GM23338 (cell line): ENCODE measurements around the gene B4GALT1.

Experiments
- CREB1 ChIP-seq: fragments of 250-450 bp; sonication (Bioruptor Pico); IDR thresholded peaks from 2 replicates; pipeline ENCODE4 v1.5.0; 2020; ENCODE audit warnings: low read depth, mild to moderate bottlenecking, moderate library complexity
- CTCF ChIP-seq, 2 experiments: fragments of 200-600 bp in 1 of 2; sonication (generic) in 1 of 2; conservative IDR thresholded peaks; 2 replicates each; pipeline versions ENCODE4 v1.5.1 to v1.6.1; 2016 to 2017; ENCODE audit warnings: antibody characterized with exemption in 2 of 2, low read depth in 2 of 2, mild to moderate bottlenecking in 2 of 2, moderate library complexity in 1 of 2
- EZH2 ChIP-seq: fragments of 200-600 bp; sonication (generic); IDR thresholded peaks from one replicate; pipeline ENCODE4 v1.8.0; 2017; ENCODE audit warnings: antibody characterized with exemption, mild to moderate bottlenecking, low read depth; ENCODE audit not compliant: unreplicated experiment
- EZH2phosphoT487 ChIP-seq: fragments of 200-600 bp; sonication (generic); IDR thresholded peaks from one replicate; pipeline ENCODE4 v1.8.1; 2018; ENCODE audit warnings: antibody characterized with exemption; ENCODE audit not compliant: unreplicated experiment
- POLR2AphosphoS5 ChIP-seq: IDR thresholded peaks from 2 replicates; pipeline ENCODE4 v1.6.1; 2016; ENCODE audit warnings: antibody characterized with exemption, low read depth
- ZNF114 ChIP-seq: fragments of 250-450 bp; sonication (Bioruptor Pico); IDR thresholded peaks from 2 replicates; pipeline ENCODE4 v1.5.0; 2020; ENCODE audit warnings: mild to moderate bottlenecking, moderate library complexity
- ZNF331 ChIP-seq: fragments of 250-450 bp; sonication (Bioruptor Pico); IDR thresholded peaks from 2 replicates; pipeline ENCODE4 v1.5.0; 2020; ENCODE audit warnings: low read depth, mild to moderate bottlenecking, moderate library complexity
- ZNF462 ChIP-seq: fragments of 250-450 bp; sonication (Bioruptor Pico); IDR thresholded peaks from 2 replicates; pipeline ENCODE4 v1.5.0; 2020; ENCODE audit warnings: mild to moderate bottlenecking, moderate library complexity
- TF ChIP-seq, protein P1 (sequence below): IDR thresholded peaks from one replicate; pipeline ENCODE4 v1.6.1; 2018; ENCODE audit warnings: antibody characterized with exemption; ENCODE audit not compliant: unreplicated experiment

DNA sequence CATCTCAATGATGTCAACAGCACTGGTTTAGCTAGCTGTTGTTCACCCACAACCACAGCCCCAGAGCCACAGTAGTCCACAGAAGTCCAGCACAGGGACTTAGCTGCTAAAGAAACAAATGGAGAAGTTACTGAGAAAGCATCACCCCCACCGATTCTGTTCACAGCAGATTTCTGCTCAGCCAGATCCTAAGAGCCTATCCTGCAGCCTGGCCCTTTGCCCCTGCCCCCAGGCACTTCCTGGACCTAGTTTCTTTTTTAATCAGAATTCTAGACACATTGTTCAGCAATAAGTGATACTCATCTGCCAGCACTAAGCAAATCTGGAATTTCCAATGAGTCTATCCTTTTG lies 7.4 kb downstream of the B4GALT1 start:
- TF ChIP-seq, protein P1, sequence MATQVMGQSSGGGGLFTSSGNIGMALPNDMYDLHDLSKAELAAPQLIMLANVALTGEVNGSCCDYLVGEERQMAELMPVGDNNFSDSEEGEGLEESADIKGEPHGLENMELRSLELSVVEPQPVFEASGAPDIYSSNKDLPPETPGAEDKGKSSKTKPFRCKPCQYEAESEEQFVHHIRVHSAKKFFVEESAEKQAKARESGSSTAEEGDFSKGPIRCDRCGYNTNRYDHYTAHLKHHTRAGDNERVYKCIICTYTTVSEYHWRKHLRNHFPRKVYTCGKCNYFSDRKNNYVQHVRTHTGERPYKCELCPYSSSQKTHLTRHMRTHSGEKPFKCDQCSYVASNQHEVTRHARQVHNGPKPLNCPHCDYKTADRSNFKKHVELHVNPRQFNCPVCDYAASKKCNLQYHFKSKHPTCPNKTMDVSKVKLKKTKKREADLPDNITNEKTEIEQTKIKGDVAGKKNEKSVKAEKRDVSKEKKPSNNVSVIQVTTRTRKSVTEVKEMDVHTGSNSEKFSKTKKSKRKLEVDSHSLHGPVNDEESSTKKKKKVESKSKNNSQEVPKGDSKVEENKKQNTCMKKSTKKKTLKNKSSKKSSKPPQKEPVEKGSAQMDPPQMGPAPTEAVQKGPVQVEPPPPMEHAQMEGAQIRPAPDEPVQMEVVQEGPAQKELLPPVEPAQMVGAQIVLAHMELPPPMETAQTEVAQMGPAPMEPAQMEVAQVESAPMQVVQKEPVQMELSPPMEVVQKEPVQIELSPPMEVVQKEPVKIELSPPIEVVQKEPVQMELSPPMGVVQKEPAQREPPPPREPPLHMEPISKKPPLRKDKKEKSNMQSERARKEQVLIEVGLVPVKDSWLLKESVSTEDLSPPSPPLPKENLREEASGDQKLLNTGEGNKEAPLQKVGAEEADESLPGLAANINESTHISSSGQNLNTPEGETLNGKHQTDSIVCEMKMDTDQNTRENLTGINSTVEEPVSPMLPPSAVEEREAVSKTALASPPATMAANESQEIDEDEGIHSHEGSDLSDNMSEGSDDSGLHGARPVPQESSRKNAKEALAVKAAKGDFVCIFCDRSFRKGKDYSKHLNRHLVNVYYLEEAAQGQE = no peak
- TF ChIP-seq POLR2AphosphoS5 = no peak
- no peak for TF ChIP-seq CTCF (conservative IDR thresholded peaks at IDR 0.05; ENCODE audit: low read depth in 2 of 2)
- no peak for TF ChIP-seq EZH2phosphoT487
- TF ChIP-seq EZH2 = no peak
- TF ChIP-seq CREB1 (CRISPR knock-in tag) = no peak
- TF ChIP-seq ZNF462 (CRISPR knock-in tag) = no peak
- TF ChIP-seq ZNF331 (CRISPR knock-in tag) = no peak
- no peak for TF ChIP-seq ZNF114 (CRISPR knock-in tag)
